Fibroblast of the conjunctiva (primary cell): ENCODE measurements around the gene NUP62.
"Not testable (repeated sequence)": the region's sequence is repeated elsewhere in the genome, so short reads cannot be mapped to it uniquely, and the experiment has no call there.

Experiments
- DNase-seq: peaks from one replicate; pipeline ENCODE4 v3.0.0-alpha.2; 2010; ENCODE audit warnings: low read depth

The NUP62 gene

GRCh38 chr19:49951806-49952478, 22.6 kb upstream of the NUP62 start:
- no peak for DNase-seq

DNA sequence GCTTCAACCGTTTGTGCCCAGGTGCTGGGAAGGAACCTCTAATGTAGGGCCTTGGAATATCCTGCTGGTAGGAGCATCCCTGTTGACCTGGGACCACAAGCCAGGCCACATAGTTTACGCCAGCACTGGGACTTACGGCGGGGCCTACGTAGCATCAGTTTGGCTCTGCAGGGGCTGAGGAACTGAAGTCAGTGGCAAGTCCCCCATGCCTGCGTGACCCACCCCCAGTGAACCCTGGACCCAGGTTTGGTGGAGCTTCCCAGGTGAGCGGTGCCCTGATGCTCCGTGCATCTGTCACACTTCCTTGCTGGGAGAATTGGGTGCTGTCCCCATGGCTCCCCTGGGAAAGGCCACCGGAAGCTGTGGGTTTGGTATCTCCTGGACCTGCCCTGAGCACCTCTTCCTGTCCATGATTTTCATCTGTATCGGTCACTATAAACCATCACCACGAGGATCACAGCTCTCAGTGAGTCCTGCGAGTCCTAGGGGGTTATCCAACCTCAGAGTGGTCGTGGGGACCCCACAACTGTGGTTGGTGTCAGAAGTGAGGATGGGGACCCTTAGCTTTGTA, 21.7 kb upstream of the NUP62 start:
- no peak for DNase-seq

- DNase-seq, result no peak
These were observed 21.3 kb upstream of the NUP62 start for GRCh38 chr19:49950590-49950948.

- DNase-seq, result no peak
These were observed 20.7 kb upstream of the NUP62 start for GRCh38 chr19:49949742-49950589.

DNA sequence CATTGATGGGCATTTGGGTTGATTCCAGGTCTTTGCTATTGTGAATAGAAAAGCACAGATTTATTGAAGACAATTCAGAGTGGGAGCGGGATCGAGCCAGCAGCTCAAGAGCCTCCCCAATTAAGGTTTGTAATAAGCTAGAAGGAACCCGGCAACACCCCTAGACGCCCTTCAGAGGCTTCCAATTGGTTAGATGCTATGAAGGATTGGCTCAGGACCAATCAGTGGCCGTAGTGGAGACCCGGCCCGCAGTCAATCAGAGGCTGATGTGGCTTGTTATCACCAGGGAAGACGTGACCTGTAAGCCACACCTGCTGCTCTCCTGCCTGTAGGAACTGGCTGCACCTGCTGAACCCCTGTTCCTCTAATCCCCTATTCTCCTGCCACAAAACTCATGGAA, 17.1 kb upstream of the NUP62 start:
- DNase-seq, result no peak

GRCh38 chr19:49944567-49944966, 15.3 kb upstream of the NUP62 start:
- not testable (repeated sequence) for DNase-seq

- no peak for DNase-seq
These were observed 11.1 kb upstream of the NUP62 start for GRCh38 chr19:49940482-49940791.

DNA sequence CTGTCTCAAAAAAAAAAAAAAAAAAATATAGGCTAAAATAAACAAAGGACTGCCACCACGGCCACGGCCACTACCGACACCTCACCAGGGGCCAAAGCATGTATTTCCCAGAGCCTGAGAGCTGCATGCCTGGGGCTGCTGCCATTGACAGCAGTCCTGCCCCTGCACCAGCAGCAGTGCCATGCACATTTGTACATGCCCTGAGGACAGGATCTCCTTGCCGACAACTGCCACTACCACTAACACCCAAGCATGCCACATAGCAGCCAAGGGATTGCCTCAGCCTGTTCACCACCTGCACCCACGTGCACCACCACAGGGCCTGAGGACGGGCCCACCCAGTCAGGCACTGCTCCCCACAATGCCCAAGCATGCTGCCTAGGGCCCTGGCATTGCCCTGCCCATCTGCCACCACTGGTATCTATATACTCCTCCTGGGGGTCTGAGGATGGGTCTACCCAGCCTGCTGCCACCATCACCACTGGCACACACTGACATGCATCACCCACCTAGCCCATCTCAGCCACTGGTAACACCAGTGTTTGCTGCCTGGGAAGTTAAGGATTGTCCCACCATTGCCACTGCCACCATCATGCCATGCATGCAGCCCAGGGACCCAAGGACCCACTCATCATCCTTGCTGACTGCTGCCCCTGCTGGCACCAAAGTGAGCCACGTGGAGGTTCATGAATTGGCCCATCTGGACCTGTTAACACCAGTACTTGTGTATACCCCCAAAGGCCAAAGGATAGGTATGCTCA, 10.6 kb upstream of the NUP62 start:
- DNase-seq, result no peak

DNA sequence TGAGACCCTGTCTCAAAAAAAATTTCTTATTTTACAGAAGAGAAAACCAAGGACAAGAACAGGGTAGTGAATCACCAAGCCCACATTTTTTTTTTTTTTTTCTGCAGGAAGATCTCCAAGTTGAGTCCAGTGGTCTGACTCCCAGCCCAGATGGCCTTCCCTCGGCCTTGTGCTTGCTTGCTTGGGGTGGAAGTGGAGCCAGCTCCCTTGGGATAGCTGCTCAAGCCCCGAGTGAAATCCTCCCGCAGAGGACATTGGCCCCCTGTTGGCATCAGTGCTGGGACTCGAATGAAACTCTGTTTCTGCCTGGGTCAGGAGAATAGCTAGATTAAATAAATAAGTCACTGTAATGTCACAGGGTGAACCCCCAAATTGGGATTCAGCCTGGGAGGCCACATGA, 9.4 kb upstream of the NUP62 start:
- DNase-seq, result no peak

GRCh38 chr19:49937750-49938381, 8.6 kb upstream of the NUP62 start:
- no peak for DNase-seq

DNA sequence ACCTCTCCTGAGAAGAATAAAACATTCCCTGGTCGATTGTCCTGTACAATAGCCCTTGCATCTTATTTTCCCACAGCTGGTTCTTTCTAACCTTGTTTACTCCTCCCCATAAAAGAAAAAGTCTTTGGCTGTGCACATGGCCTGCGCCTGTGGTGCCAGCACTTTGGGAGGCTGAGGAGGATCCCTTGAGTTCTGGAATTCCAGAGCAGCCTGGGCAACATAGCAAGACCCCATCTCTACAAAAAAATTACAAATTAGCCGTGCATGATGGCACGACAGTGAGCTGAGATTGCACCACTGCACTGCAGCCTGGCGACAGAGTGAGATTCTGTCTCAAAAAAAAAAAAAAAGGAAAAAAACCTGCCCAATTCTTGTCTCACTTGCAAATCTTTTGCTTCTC, 7.2 kb upstream of the NUP62 start:
- DNase-seq, result no peak

GRCh38 chr19:49933643-49934042, 4.3 kb upstream of the NUP62 start:
- no peak for DNase-seq

- no peak for DNase-seq
These were observed 3.4 kb upstream of the NUP62 start for GRCh38 chr19:49932731-49933131.

DNA sequence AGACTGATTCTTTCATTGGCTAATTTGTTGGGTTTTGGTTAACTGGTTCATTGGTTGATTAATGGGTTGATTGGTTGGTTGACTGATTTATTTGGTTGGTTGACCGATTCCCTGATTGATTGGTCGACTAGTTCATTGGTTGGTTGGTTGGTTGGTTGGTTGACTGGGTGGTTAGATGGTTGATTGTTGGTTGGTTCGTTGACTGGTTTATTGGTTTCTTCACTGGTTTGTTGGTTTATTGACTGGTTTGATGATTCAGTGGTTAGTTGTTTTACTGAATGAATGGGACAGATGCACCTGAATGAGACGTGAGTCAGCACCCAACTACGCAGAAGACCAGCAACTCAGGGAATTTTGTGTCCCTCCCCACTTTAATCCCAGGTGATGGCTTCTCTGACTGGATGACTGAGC, 2.7 kb upstream of the NUP62 start:
- no peak for DNase-seq

GRCh38 chr19:49931293-49932040, 2.2 kb upstream of the NUP62 start:
- DNase-seq, result no peak

- DNase-seq, result no peak
These were observed 1.2 kb upstream of the NUP62 start for GRCh38 chr19:49930483-49931011.

GRCh38 chr19:49929611-49930482, 543 bp upstream of the NUP62 start:
- DNase-seq, result peak; percentile 96

- DNase-seq, result no peak
These were observed 1.6 kb downstream of the NUP62 start for GRCh38 chr19:49927526-49928264.

- DNase-seq, result no peak
These were observed 2.8 kb downstream of the NUP62 start for GRCh38 chr19:49926515-49926914.

DNA sequence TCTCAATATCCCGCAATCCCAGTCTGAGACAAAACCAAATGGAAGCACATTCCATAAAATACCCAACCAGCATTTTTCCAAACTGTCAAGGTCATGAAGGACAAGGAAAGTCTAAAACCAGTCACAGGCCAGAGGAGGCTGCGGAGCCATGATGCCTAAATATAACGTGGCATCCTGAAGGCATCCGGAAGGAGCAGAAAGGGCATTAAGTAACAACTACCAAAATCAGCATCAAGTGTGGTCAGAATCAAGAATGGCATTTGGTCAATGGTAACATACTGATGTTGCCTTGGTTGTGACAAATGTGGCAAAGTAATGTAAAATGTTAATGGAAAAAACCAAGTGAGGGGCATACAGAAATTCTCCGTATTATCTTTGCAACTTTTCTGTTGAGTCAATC, 3.8 kb downstream of the NUP62 start:
- DNase-seq, result no peak
